SK-N-SH treated with all-trans-retinoic acid at 6 μM for 48 hours (cell line): ENCODE results near the gene ANKRD33B.
A peak's percentile ranks its signal among the peaks of the same experiment; 100 is the strongest.

Experiments used
- ATAC-seq: fragments of 200-7000 bp; cut with Tn5 transposase; 3 replicates; pipeline ENCODE4 v1.9.1; 2020; ENCODE audit warnings: mild to moderate bottlenecking, moderate library complexity
- ARNTL ChIP-seq: fragments of 450-650 bp; formaldehyde crosslinking; IDR thresholded peaks from 2 replicates; pipeline ENCODE4 v1.5.0; 2020; ENCODE audit warnings: low read depth, mild to moderate bottlenecking, moderate library complexity, borderline replicate concordance
- BACH2 ChIP-seq: fragments of 250-450 bp; sonication (Bioruptor Pico); IDR thresholded peaks from 2 replicates; pipeline ENCODE4 v1.9.0; 2021; ENCODE audit warnings: mild to moderate bottlenecking, borderline replicate concordance
- CREB5 ChIP-seq: fragments of 250-450 bp; sonication (Bioruptor Pico); IDR thresholded peaks from 2 replicates; pipeline ENCODE4 v1.5.1; 2020; ENCODE audit warnings: low read depth, mild to moderate bottlenecking, moderate library complexity
- CSRNP3 ChIP-seq: fragments of 250-450 bp; sonication (Bioruptor Pico); IDR thresholded peaks from 2 replicates; pipeline ENCODE4 v1.5.1; 2021; ENCODE audit warnings: mild to moderate bottlenecking, moderate library complexity
- ESRRG ChIP-seq: fragments of 250-450 bp; sonication (Bioruptor Pico); IDR thresholded peaks from 2 replicates; pipeline ENCODE4 v1.6.1; 2021; ENCODE audit warnings: mild to moderate bottlenecking
- GLIS3 ChIP-seq: fragments of 250-450 bp; sonication (Bioruptor Pico); IDR thresholded peaks from 2 replicates; pipeline ENCODE4 v1.5.0; 2020; ENCODE audit warnings: mild to moderate bottlenecking, moderate library complexity
- ISL1 ChIP-seq: fragments of 250-450 bp; sonication (Bioruptor Pico); IDR thresholded peaks from 2 replicates; pipeline ENCODE4 v2.1.2; 2022; ENCODE audit warnings: mild to moderate bottlenecking, moderate library complexity
- OSR1 ChIP-seq: fragments of 250-450 bp; sonication (Bioruptor Pico); IDR thresholded peaks from 2 replicates; pipeline ENCODE4 v1.8.0; 2022; ENCODE audit warnings: moderate library complexity, mild to moderate bottlenecking, inconsistent platforms
- PATZ1 ChIP-seq: fragments of 250-450 bp; sonication (Bioruptor Pico); IDR thresholded peaks from 2 replicates; pipeline ENCODE4 v1.8.0; 2020; ENCODE audit warnings: mild to moderate bottlenecking, moderate library complexity, borderline replicate concordance
- POU6F1 ChIP-seq: fragments of 250-450 bp; sonication (Bioruptor Pico); IDR thresholded peaks from 2 replicates; pipeline ENCODE4 v1.8.0; 2021; ENCODE audit warnings: low read depth, mild to moderate bottlenecking, moderate library complexity, borderline replicate concordance
- PPARA ChIP-seq: fragments of 250-450 bp; sonication (Bioruptor Pico); IDR thresholded peaks from 2 replicates; pipeline ENCODE4 v1.5.0; 2020; ENCODE audit warnings: mild to moderate bottlenecking, borderline replicate concordance
- SNAI2 ChIP-seq: fragments of 250-450 bp; sonication (Bioruptor Pico); IDR thresholded peaks from 2 replicates; pipeline ENCODE4 v1.5.0; 2020; ENCODE audit warnings: mild to moderate bottlenecking, moderate library complexity
- TCF4 ChIP-seq: fragments of 250-450 bp; sonication (Bioruptor Pico); IDR thresholded peaks from 2 replicates; pipeline ENCODE4 v1.8.0; 2021; ENCODE audit warnings: mild to moderate bottlenecking, moderate library complexity, borderline replicate concordance
- TSHZ2 ChIP-seq: fragments of 250-450 bp; sonication (Bioruptor Pico); IDR thresholded peaks from 2 replicates; pipeline ENCODE4 v1.5.0; 2020; ENCODE audit warnings: mild to moderate bottlenecking, moderate library complexity
- ZC3H10 ChIP-seq: fragments of 250-450 bp; sonication (Bioruptor Pico); IDR thresholded peaks from 2 replicates; pipeline ENCODE4 v1.5.1; 2021; ENCODE audit warnings: mild to moderate bottlenecking, moderate library complexity
- ZFP30 ChIP-seq: fragments of 450-650 bp; formaldehyde crosslinking; IDR thresholded peaks from 2 replicates; pipeline ENCODE4 v1.5.0; 2022; ENCODE audit warnings: mild to moderate bottlenecking, moderate library complexity
- ZNF565 ChIP-seq: fragments of 450-650 bp; formaldehyde crosslinking; conservative IDR thresholded peaks from 2 replicates; pipeline ENCODE4 v1.5.0; 2020; ENCODE audit warnings: low read depth, mild to moderate bottlenecking, moderate library complexity
- ZNF70 ChIP-seq: fragments of 450-650 bp; formaldehyde crosslinking; IDR thresholded peaks from 2 replicates; pipeline ENCODE4 v1.5.0; 2020; ENCODE audit warnings: mild to moderate bottlenecking, moderate library complexity

The ANKRD33B gene

GRCh38 chr5:10672146-10673016 lies 108.5 kb downstream of the ANKRD33B start:
- ATAC-seq, result no peak
- peak; percentile 55 for TF ChIP-seq ISL1 (CRISPR knock-in tag)
- no peak for TF ChIP-seq TSHZ2

GRCh38 chr5:10673017-10673389 lies 109.1 kb downstream of the ANKRD33B start:
- ATAC-seq, result no peak
- TF ChIP-seq ESRRG (CRISPR knock-in tag) (no peak), ZNF70 (CRISPR knock-in tag) (no peak), ZFP30 (CRISPR knock-in tag) (no peak), ZNF565 (CRISPR knock-in tag) (no peak), POU6F1 (CRISPR knock-in tag) (no peak), OSR1 (CRISPR knock-in tag) (no peak), ARNTL (CRISPR knock-in tag) (no peak), ZC3H10 (CRISPR knock-in tag) (no peak)

GRCh38 chr5:10673407-10673806 lies 109.5 kb downstream of the ANKRD33B start:
- no peak for ATAC-seq
- TF ChIP-seq ZNF70 (CRISPR knock-in tag) (no peak), POU6F1 (CRISPR knock-in tag) (no peak), CSRNP3 (CRISPR knock-in tag) (no peak), SNAI2 (CRISPR knock-in tag) (no peak), ISL1 (CRISPR knock-in tag) (no peak), OSR1 (CRISPR knock-in tag) (no peak)

GRCh38 chr5:10674096-10674495 lies 110.2 kb downstream of the ANKRD33B start:
- ATAC-seq, result no peak
- no peak for TF ChIP-seq BACH2
- TF ChIP-seq SNAI2 (CRISPR knock-in tag), result no peak
- TF ChIP-seq OSR1 (CRISPR knock-in tag), result no peak
- no peak for TF ChIP-seq POU6F1 (CRISPR knock-in tag)
- no peak for TF ChIP-seq GLIS3 (CRISPR knock-in tag)
- no peak for TF ChIP-seq CREB5 (CRISPR knock-in tag)
- no peak for TF ChIP-seq PATZ1 (CRISPR knock-in tag)
- no peak for TF ChIP-seq ZNF565 (CRISPR knock-in tag)
- TF ChIP-seq CSRNP3 (CRISPR knock-in tag), result no peak
- no peak for TF ChIP-seq TCF4 (CRISPR knock-in tag)
- no peak for TF ChIP-seq ARNTL (CRISPR knock-in tag)
- no peak for TF ChIP-seq PPARA (CRISPR knock-in tag)
- TF ChIP-seq, all 23 proteins: peak for 0
